Pancreas (tissue), 10 donors: Measurements from ENCODE around the gene TYSND1. TPM values are rescaled to one million over a fixed set of nuclear protein-coding genes. Genes with fewer than 3 reads are reported as not detected.
A peak's percentile ranks its signal among the peaks of the same experiment; 100 is the strongest.

Source experiments
- ATAC-seq, 4 donors: fragments of 200-7000 bp; cut with Tn5 transposase; one replicate each; pipeline versions ENCODE4 v1.8.0 to v1.9.1; 2020; ENCODE audit warnings: mild to moderate bottlenecking in 4 of 4, moderate library complexity in 4 of 4
- DNase-seq, 6 donors: peaks; one replicate each; pipeline ENCODE4 v3.0.0-alpha.2; 2020
- FAIRE-seq: peaks from 2 replicates; lab custom pipeline; 2012; peaks lifted over from hg19 to GRCh38; lab: Jason Lieb, UNC
- H3K27ac ChIP-seq, 4 donors: fragments of 200-600 bp; sonication (generic); 1 replicate in 3 of 4; 2 replicates in 1 of 4; pipeline versions ENCODE4 v1.5.0 to v1.8.0; 2020
- H3K27me3 ChIP-seq, 4 donors: fragments of 200-600 bp; one replicate each; pipeline ENCODE4 v1.8.0; 2021
- H3K36me3 ChIP-seq, 3 donors: fragments of 200-600 bp; sonication (generic) in 1 of 3; one replicate each; pipeline versions ENCODE4 v1.5.0 to v1.8.0; 2020 to 2021
- H3K4me1 ChIP-seq, 3 donors: fragments of 200-600 bp; one replicate each; pipeline ENCODE4 v1.8.0; 2021
- H3K4me3 ChIP-seq, 4 donors: fragments of 200-600 bp; sonication (generic) in 2 of 4; one replicate each; pipeline versions ENCODE4 v1.5.0 to v1.8.0; 2020 to 2021
- H3K9me3 ChIP-seq, 4 donors: fragments of 200-600 bp; one replicate each; pipeline ENCODE4 v1.8.0; 2021
- CTCF ChIP-seq, 4 donors: fragments of 200-600 bp; sonication (generic) in 3 of 4; IDR thresholded peaks; one replicate each; pipeline versions ENCODE4 v1.5.0 to v1.8.0; 2021; ENCODE audit warnings: antibody characterized with exemption in 4 of 4
- WGBS, 2 donors: extraction: QIAGEN DNeasy Blood & Tissue Kit; methylation state at CpG; one replicate each; pipeline ENCODE4 v1.1.7; 2013; 5-methylcytosine and 5-hydroxymethylcytosine counted together
- intact Hi-C, 3 donors: fragments of 100-400 bp; cut with DNase I; formaldehyde crosslinking; loops; one replicate each; pipeline versions ENCODE4 v1.11.1 to v1.14.2; 2022
- polyA plus RNA-seq, 2 donors: library from polyadenylated mRNA; stranded (reverse); fragments of 200-250 nt; gene quantifications; one replicate each; pipeline ENCODE4 v1.2.3, GENCODE V29; 2013
- total RNA-seq, 6 donors: library from RNA; stranded (reverse); fragmentation: NEBNext Ultra II Directional in 4 of 6; extraction: Animal tissue kit (Norgen Biotek cat#: 25700) in 4 of 6; gene quantifications; one replicate each; pipeline versions ENCODE4 v1.2.1 to v1.2.4, GENCODE V29; 2021 to 2023
- donor health status: healthy with polysubstance abuse.
- donor health status: DM: no; HTN: no; CAD: no; lungs with moderate emphysema.
- donor health status: DM: no; HTN: no; CAD: no.
- donor health status: control.
- donor health status: control.
- donor health status: Bipolar disorder and iron deficiency.
- donor health status: DM: yes; HTN: yes; CAD: no.
- donor health status: DM: no; HTN: no; CAD: no.
- donor health status: DM: no; HTN: no; CAD: no.
- donor health status: DM: yes; HTN: yes; CAD: no.

TYSND1 gene
- total and polyA plus RNA-seq, 8 donors = 6.7 to 9.5 (median 7.9) TPM

- no peak for TF ChIP-seq CTCF (IDR thresholded peaks at IDR 0.05)
- H3K9me3 ChIP-seq = no peaks in the 10 kb centered on the region
- ATAC-seq (no peak), FAIRE-seq (no peak), DNase-seq (no peak)
- H3K27ac ChIP-seq = no peak overlapping the region
- no peaks in the 10 kb centered on the region for H3K27me3 ChIP-seq
- intact Hi-C loops = no loop called here
- 79 to 84% methylated on average over 18 of the region's 18 CpGs for WGBS, 2 donors
- H3K36me3 ChIP-seq = no peaks in the 10 kb centered on the region
- peaks cover 4 to 12% (median 7%) of the 10 kb centered on the region in 3 donors for H3K4me1 ChIP-seq
- H3K4me3 ChIP-seq = peak overlapping the region in 1 of 4 donors; percentile 94
These were observed 2.0 kb downstream of the TYSND1 start for GRCh38 chr10:70144372-70145110.

- DNase-seq (peak in 1 of 6 donors; percentile 39), ATAC-seq (no peak), FAIRE-seq (no peak)
- Histone ChIP-seq H3K27ac (no peak overlapping the region), H3K9me3 (no peaks in the 10 kb centered on the region), H3K27me3 (no peaks in the 10 kb centered on the region), H3K4me1 (peaks cover 4 to 12% (median 7%) of the 10 kb centered on the region in 3 donors), H3K36me3 (no peaks in the 10 kb centered on the region), H3K4me3 (no peak overlapping the region)
- 90 to 95% methylated on average over 10 of the region's 10 CpGs for WGBS, 2 donors
- TF ChIP-seq CTCF (IDR thresholded peaks at IDR 0.05) = no peak
- intact Hi-C loops = no loop called here
These were observed 3.9 kb downstream of the TYSND1 start for GRCh38 chr10:70142555-70142954.

- no peaks in the 10 kb centered on the region for H3K27me3 ChIP-seq
- no peak overlapping the region for H3K27ac ChIP-seq
- DNase-seq = no peak
- WGBS, 2 donors = 67 to 74% methylated on average over 5 of the region's 5 CpGs
- H3K9me3 ChIP-seq = no peaks in the 10 kb centered on the region
- TF ChIP-seq CTCF (IDR thresholded peaks at IDR 0.05) = no peak
- H3K4me1 ChIP-seq = peaks cover 0 to 8% (median 4%) of the 10 kb centered on the region in 3 donors
- FAIRE-seq = no peak
- no peak overlapping the region for H3K4me3 ChIP-seq
- H3K36me3 ChIP-seq = no peaks in the 10 kb centered on the region
- ATAC-seq = no peak
- intact Hi-C loops = no loop called here
These were observed 6.2 kb downstream of the TYSND1 start for GRCh38 chr10:70140297-70140696.

GRCh38 chr10:70139997-70140250 lies 6.6 kb downstream of the TYSND1 start:
- peaks cover 0 to 6% (median under 1%) of the 10 kb centered on the region in 3 donors for H3K4me1 ChIP-seq
- ATAC-seq (no peak), FAIRE-seq (no peak), DNase-seq (no peak)
- no peak overlapping the region for H3K4me3 ChIP-seq
- no peak for TF ChIP-seq CTCF (IDR thresholded peaks at IDR 0.05)
- intact Hi-C loops = no loop called here
- WGBS, 2 donors = 89 to 92% methylated on average over 6 of the region's 6 CpGs
- no peak overlapping the region for H3K27ac ChIP-seq
- no peaks in the 10 kb centered on the region for H3K27me3 ChIP-seq
- no peaks in the 10 kb centered on the region for H3K9me3 ChIP-seq
- no peaks in the 10 kb centered on the region for H3K36me3 ChIP-seq
